ENCODE measurements around the gene PKDREJ.

The PKDREJ gene

GRCh38 chr22:46240073-46240472, 23.1 kb downstream of the PKDREJ start:
- Histone ChIP-seq H3K36me3 (ENCODE audit: control insufficient read depth, insufficient read depth, low read length) (no peaks in the 10 kb centered on the region), H3K27me3 (ENCODE audit: control insufficient read depth, insufficient read depth, low read length) (no peaks in the 10 kb centered on the region), H3K27ac (no peak overlapping the region), H2AFZ (no peak overlapping the region), H3K79me2 (no peaks in the 10 kb centered on the region), H3K9ac (no peak overlapping the region), H3K4me1 (no peaks in the 10 kb centered on the region), H3K4me2 (ENCODE audit: low read length) (no peak overlapping the region), H3K9me3 (ENCODE audit: control insufficient read depth, low read length) (no peaks in the 10 kb centered on the region), H3K4me3 (ENCODE audit: low read depth, low read length) (no peak overlapping the region)
- TF ChIP-seq CTCF (IDR thresholded peaks at IDR 0.05) = no peak

- H3K27ac ChIP-seq = no peak overlapping the region
- no peak for TF ChIP-seq CTCF (IDR thresholded peaks at IDR 0.05)
- H3K4me1 ChIP-seq = no peaks in the 10 kb centered on the region
- no peak overlapping the region for H3K9ac ChIP-seq
- H3K4me2 ChIP-seq (ENCODE audit: low read length) = no peak overlapping the region
- H3K4me3 ChIP-seq (ENCODE audit: low read depth, low read length) = no peak overlapping the region
- no peaks in the 10 kb centered on the region for H3K27me3 ChIP-seq (ENCODE audit: control insufficient read depth, insufficient read depth, low read length)
- H3K9me3 ChIP-seq (ENCODE audit: control insufficient read depth, low read length) = no peaks in the 10 kb centered on the region
- H2AFZ ChIP-seq = no peak overlapping the region
- no peaks in the 10 kb centered on the region for H3K36me3 ChIP-seq (ENCODE audit: control insufficient read depth, insufficient read depth, low read length)
- no peaks in the 10 kb centered on the region for H3K79me2 ChIP-seq
Measured at GRCh38 chr22:46239261-46240048, 23.7 kb downstream of the PKDREJ start.

GRCh38 chr22:46238541-46238940, 24.6 kb downstream of the PKDREJ start:
- H3K79me2 ChIP-seq = no peaks in the 10 kb centered on the region
- no peaks in the 10 kb centered on the region for H3K27me3 ChIP-seq (ENCODE audit: control insufficient read depth, insufficient read depth, low read length)
- no peak overlapping the region for H2AFZ ChIP-seq
- H3K36me3 ChIP-seq (ENCODE audit: control insufficient read depth, insufficient read depth, low read length) = no peaks in the 10 kb centered on the region
- H3K4me2 ChIP-seq (ENCODE audit: low read length) = no peak overlapping the region
- H3K4me3 ChIP-seq (ENCODE audit: low read depth, low read length) = no peak overlapping the region
- H3K9me3 ChIP-seq (ENCODE audit: control insufficient read depth, low read length) = no peaks in the 10 kb centered on the region
- no peaks in the 10 kb centered on the region for H3K4me1 ChIP-seq
- no peak for TF ChIP-seq CTCF (IDR thresholded peaks at IDR 0.05)
- H3K9ac ChIP-seq = no peak overlapping the region
- H3K27ac ChIP-seq = no peak overlapping the region

GRCh38 chr22:46237453-46238124, 25.6 kb downstream of the PKDREJ start:
- Histone ChIP-seq H3K27ac (no peak overlapping the region), H3K9ac (no peak overlapping the region), H3K4me3 (ENCODE audit: low read depth, low read length) (no peak overlapping the region), H2AFZ (no peak overlapping the region), H3K79me2 (no peaks in the 10 kb centered on the region), H3K27me3 (ENCODE audit: control insufficient read depth, insufficient read depth, low read length) (no peaks in the 10 kb centered on the region), H3K36me3 (ENCODE audit: control insufficient read depth, insufficient read depth, low read length) (no peaks in the 10 kb centered on the region), H3K9me3 (ENCODE audit: control insufficient read depth, low read length) (no peaks in the 10 kb centered on the region), H3K4me1 (no peaks in the 10 kb centered on the region), H3K4me2 (ENCODE audit: low read length) (no peak overlapping the region)
- no peak for TF ChIP-seq CTCF (IDR thresholded peaks at IDR 0.05)

Data from parathyroid adenoma (tissue), 2 donors.